Stimulated activated CD4-positive, alpha-beta T cell treated with anti-CD3 and anti-CD28 coated beads, Interleukin-12 subunit alpha, Interleukin-12 subunit beta, amount 100 ng/mL, for 24 hours (primary cell): ENCODE data around the gene OR2D3.
"Not testable (repeated sequence)": the region's sequence is repeated elsewhere in the genome, so short reads cannot be mapped to it uniquely, and the experiment has no call there.

ENCODE experiments used
- DNase-seq, 2 experiments: peaks; one replicate each; pipeline ENCODE4 v3.0.0-alpha.2; 2020; ENCODE audit warnings: low read depth in 2 of 2

Gene OR2D3

GRCh38 chr11:6928916-6929315 lies 8.1 kb downstream of the OR2D3 start:
- no peak for DNase-seq

DNA sequence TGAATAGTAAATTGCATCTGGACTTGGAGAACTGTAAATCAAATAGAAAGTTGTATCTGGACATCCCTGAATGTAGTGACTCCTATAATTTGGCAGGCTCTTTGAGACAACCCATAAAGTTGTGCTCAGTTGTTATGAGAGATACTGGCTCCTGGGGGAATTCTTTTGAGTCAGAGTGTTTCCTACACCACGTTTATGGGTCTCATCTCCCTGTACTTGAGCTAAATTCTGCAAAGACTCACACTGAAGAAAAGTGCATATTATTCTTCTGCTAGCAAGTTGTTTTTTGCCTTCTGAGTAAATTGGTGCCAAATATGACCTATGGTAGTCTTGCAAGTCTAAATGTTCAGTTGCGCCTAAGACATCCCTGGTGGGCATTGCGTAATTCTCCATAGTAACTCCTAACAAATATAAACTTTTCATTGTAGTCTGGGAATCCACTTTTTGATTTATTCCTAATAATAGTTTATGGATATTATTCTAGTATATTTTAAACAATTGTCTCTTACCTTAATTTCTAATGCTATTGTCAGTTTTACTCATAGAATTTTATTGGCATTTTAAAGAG lies 10.4 kb downstream of the OR2D3 start:
- DNase-seq: no peak

DNA sequence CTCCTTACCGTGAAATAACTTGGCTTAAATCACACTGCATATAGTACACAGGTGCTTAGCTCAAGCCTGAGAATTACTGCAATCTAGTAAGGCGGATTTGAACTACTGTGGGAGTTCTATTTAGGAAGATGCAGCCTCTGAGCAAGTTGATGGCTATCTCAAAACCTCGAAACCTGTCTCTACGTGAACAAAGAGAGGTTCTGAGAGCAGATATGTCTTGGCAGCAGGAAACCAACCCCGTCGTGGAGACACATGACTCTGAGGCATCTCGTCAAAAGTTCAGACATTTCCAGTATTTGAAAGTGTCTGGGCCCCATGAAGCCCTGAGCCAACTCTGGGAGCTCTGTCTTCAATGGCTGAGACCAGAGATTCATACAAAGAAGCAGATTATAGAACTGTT lies 11.3 kb downstream of the OR2D3 start:
- DNase-seq: no peak

GRCh38 chr11:6941970-6942369 lies 21.2 kb downstream of the OR2D3 start:
- no peak for DNase-seq

DNA sequence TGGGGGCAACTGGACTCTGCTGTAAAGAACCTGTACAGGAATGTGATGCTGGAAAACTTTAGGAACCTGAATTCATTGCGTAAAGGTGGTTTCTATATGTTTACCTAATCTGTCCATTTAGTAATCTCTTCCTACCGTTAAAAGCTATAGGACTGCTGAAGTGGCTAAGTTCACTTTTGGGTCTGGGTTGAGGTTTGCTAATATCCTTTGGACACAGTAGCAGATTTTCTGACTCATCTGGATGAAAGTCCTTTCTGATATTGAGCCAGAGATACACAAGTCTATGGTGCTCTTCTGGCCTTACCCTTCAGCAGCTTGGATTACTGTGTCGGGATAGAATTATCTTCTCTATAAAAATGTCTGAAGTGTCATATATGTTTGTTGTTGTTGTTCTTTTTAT lies 22.3 kb downstream of the OR2D3 start:
- DNase-seq: no peak

DNA sequence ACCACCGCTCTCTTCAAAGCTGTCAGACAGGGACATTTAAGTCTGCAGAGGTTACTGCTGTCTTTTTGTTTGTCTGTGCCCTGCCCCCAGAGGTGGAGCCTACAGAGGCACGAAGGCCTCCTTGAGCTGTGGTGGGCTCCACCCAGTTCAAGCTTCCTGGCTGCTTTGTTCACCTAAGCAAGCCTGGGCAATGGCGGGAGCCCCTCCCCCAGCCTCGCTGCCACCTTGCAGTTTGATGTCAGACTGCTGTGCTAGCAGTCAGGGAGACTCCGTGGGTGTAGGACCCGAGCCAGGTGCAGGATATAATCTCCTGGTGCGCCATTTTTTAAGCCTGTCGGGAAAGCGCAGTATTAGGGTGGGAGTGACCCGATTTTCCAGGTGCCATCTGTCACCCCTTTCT lies 33.4 kb downstream of the OR2D3 start:
- not testable (repeated sequence) for DNase-seq

GRCh38 chr11:6962141-6962540 lies 41.3 kb downstream of the OR2D3 start:
- DNase-seq: no peak

DNA sequence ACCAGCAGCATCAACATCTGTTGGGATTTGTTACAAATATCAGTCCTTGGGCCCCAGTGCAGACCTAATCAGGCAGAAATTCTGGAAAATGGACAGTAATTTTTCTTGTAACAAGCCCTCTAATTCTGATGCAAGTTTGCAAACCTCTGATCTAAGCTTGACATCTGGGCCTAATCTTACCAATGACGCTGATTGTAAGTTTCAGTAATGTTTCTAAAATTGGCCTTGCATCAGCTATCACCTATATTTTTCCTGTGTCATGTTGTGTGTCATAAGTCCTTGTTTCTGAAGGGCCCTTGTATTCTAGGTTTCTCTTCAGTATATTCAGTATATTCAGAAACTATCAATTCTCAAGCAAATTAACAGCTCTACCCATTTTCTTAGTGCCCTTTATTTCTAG lies 41.9 kb downstream of the OR2D3 start:
- DNase-seq: no peak

- DNase-seq: no peak
These were observed 48.0 kb downstream of the OR2D3 start for GRCh38 chr11:6968816-6969215.

- not testable (repeated sequence) for DNase-seq
These were observed 49.1 kb downstream of the OR2D3 start for GRCh38 chr11:6969854-6970253.
